OCI-LY7 (cell line): ENCODE measurements around the gene TCF20. TPM values are rescaled to one million over a fixed set of nuclear protein-coding genes. Genes with fewer than 3 reads are reported as not detected.

ENCODE experiments used
- BruUV-seq: library from RNA; stranded (reverse); fragments of 400-500 nt; replicated peaks from 2 replicates; lab custom pipeline; 2021; lab: Mats Ljungman, UMichigan
- CTCF ChIA-PET: fragments of 300-600 bp; sonication (Branson Sonifier 250); formaldehyde crosslinking; loops from one replicate; lab custom pipeline; 2022; ENCODE audit warnings: antibody characterized with exemption; ENCODE audit not compliant: unreplicated experiment; lab: Charles Lee
- POLR2A ChIA-PET: fragments of 300-600 bp; sonication (Branson Sonifier 250); formaldehyde crosslinking; loops from one replicate; lab custom pipeline; 2022; ENCODE audit warnings: antibody characterized with exemption; lab: Charles Lee
- DNase-seq: peaks from one replicate; pipeline ENCODE4 v3.0.0-alpha.2; 2015; ENCODE audit warnings: low spot score
- H2AFZ ChIP-seq: fragments of 200-600 bp; sonication (generic), shearing (Covaris generic); 2 replicates; pipeline ENCODE4 v1.6.1; 2014; ENCODE audit warnings: mild to moderate bottlenecking, antibody characterized with exemption, low read length, moderate library complexity
- H3K27ac ChIP-seq: fragments of 200-600 bp; sonication (generic); 2 replicates; pipeline ENCODE4 v1.5.1; 2014; ENCODE audit warnings: mixed run types, low read depth, mild to moderate bottlenecking, moderate library complexity, low read length, inconsistent platforms; ENCODE audit not compliant: poor library complexity, severe bottlenecking
- H3K36me3 ChIP-seq: fragments of 200-600 bp; sonication (generic); 2 replicates; pipeline ENCODE4 v1.6.1; 2014; ENCODE audit warnings: mild to moderate bottlenecking, antibody characterized with exemption, low read length, moderate library complexity, mixed read lengths; ENCODE audit not compliant: insufficient read depth
- H3K4me1 ChIP-seq: fragments of 200-600 bp; sonication (generic); 2 replicates; pipeline ENCODE4 v1.5.1; 2014; ENCODE audit warnings: mild to moderate bottlenecking, low read length; ENCODE audit not compliant: insufficient read depth, poor library complexity, severe bottlenecking
- H3K4me2 ChIP-seq: fragments of 200-600 bp; sonication (generic); 2 replicates; pipeline ENCODE4 v1.6.1; 2014; ENCODE audit warnings: mild to moderate bottlenecking, low read length
- H3K4me3 ChIP-seq: fragments of 200-600 bp; sonication (generic); 2 replicates; pipeline ENCODE4 v1.5.1; 2014; ENCODE audit warnings: mild to moderate bottlenecking, low read depth, low read length; ENCODE audit not compliant: poor library complexity, severe bottlenecking
- H3K79me2 ChIP-seq: fragments of 200-600 bp; sonication (generic); 2 replicates; pipeline ENCODE4 v1.6.1; 2016; ENCODE audit warnings: low read depth, mild to moderate bottlenecking, low read length, moderate library complexity, mixed read lengths; ENCODE audit not compliant: insufficient read depth
- H3K9me2 ChIP-seq: fragments of 200-600 bp; sonication (generic); 2 replicates; pipeline ENCODE4 v1.6.1; 2016; ENCODE audit warnings: mild to moderate bottlenecking, low read length, mixed read lengths; ENCODE audit not compliant: insufficient read depth
- H3K9me3 ChIP-seq: fragments of 200-600 bp; sonication (generic); 2 replicates; pipeline ENCODE4 v1.6.1; 2014; ENCODE audit warnings: mild to moderate bottlenecking, mixed run types, low read length, mixed read lengths
- H4K20me1 ChIP-seq: fragments of 200-600 bp; sonication (generic); 2 replicates; pipeline ENCODE4 v1.6.1; 2014; ENCODE audit warnings: mild to moderate bottlenecking, antibody characterized with exemption, low read length, moderate library complexity, mixed read lengths; ENCODE audit not compliant: insufficient read depth
- CTCF ChIP-seq: fragments of 200-600 bp; sonication (generic); conservative IDR thresholded peaks from 2 replicates; pipeline ENCODE4 v1.5.1; 2014; ENCODE audit warnings: mild to moderate bottlenecking, antibody characterized with exemption, low read length, moderate library complexity, mixed read lengths
- EZH2phosphoT487 ChIP-seq: fragments of 200-600 bp; sonication (generic); IDR thresholded peaks from 2 replicates; pipeline ENCODE4 v1.6.1; 2018; ENCODE audit warnings: low read depth, borderline replicate concordance, mild to moderate bottlenecking, mixed run types, antibody characterized with exemption, low read length, moderate library complexity, mixed read lengths
- intact Hi-C: fragments of 100-400 bp; cut with micrococcal nuclease; formaldehyde crosslinking; loops from one replicate; pipeline ENCODE4 v1.10.0; 2022; ENCODE audit not compliant: unreplicated experiment
- total RNA-seq, 2 experiments: library from RNA; depleted of rRNA in 1 of 2; stranded (reverse); fragments of >200 nt in 1 of 2; shearing (Covaris generic) in 1 of 2; gene quantifications; 2 replicates each; pipeline ENCODE4 v1.2.3, GENCODE V29; 2014 to 2022

TCF20 gene
- total RNA-seq, 2 experiments from 2014 or later = 56.0 to 71.1 TPM

GRCh38 chr22:42296381-42296853 lies 26.0 kb upstream of the TCF20 start:
- Histone ChIP-seq H3K4me1 (peaks cover 86% of the 10 kb centered on the region), H4K20me1 (no peaks in the 10 kb centered on the region), H3K9me2 (no peaks in the 10 kb centered on the region), H3K79me2 (no peaks in the 10 kb centered on the region), H3K36me3 (no peaks in the 10 kb centered on the region), H3K9me3 (no peaks in the 10 kb centered on the region), H3K27ac (peak overlapping the region; percentile 83), H3K4me3 (no peak overlapping the region), H3K4me2 (peak overlapping the region; percentile 91), H2AFZ (peak overlapping the region; percentile 29; the same call in 1 of the 2 replicates)
- TF ChIP-seq EZH2phosphoT487 (no peak), CTCF (peak; percentile 83)
- intact Hi-C loops = loop anchor here (2.0 to 5.0 kb wide), 2 partner anchors 34 to 141 kb away; no protein-coding TSS in a partner anchor
- no TSS peak for BruUV-seq
- peak; percentile 77 for DNase-seq
- ChIA-PET CTCF (interaction anchor here (0.6 to 1.0 kb wide), 3 partner anchors 109 to 148 kb away, joined by 3 to 4 read pairs (median 4); no protein-coding TSS in a partner anchor), POLR2A (interaction anchor here (0.6 to 1.1 kb wide), 4 partner anchors 16 to 103 kb away, joined by 3 to 4 read pairs (median 3); no protein-coding TSS in a partner anchor)

- CTCF ChIA-PET = no interaction called here
- H3K4me1 ChIP-seq = peaks cover 65% of the 10 kb centered on the region
These were observed 23.9 kb upstream of the TCF20 start for GRCh38 chr22:42294034-42294985.

More at GRCh38 chr22:42294034-42294985, 23.9 kb upstream of the TCF20 start:
- POLR2A ChIA-PET = no interaction called here
- Histone ChIP-seq H3K27ac (peak overlapping the region; percentile 55), H3K4me3 (no peak overlapping the region), H3K4me2 (peak overlapping the region; percentile 57), H3K9me2 (no peaks in the 10 kb centered on the region), H2AFZ (peak overlapping the region; percentile 2; the same call in 1 of the 2 replicates), H3K9me3 (no peaks in the 10 kb centered on the region), H3K36me3 (no peaks in the 10 kb centered on the region), H3K79me2 (no peaks in the 10 kb centered on the region), H4K20me1 (no peaks in the 10 kb centered on the region)
- no peak for TF ChIP-seq EZH2phosphoT487
- 0 out of 2 replicates have a peak, but pooled peaks have one; percentile 22 for TF ChIP-seq CTCF
- DNase-seq = peak; percentile 82
- intact Hi-C loops = no loop called here
- no TSS peak for BruUV-seq
